ENCODE results near the gene LIN37.
A peak's percentile ranks its signal among the peaks of the same experiment; 100 is the strongest.

Gene LIN37

DNA sequence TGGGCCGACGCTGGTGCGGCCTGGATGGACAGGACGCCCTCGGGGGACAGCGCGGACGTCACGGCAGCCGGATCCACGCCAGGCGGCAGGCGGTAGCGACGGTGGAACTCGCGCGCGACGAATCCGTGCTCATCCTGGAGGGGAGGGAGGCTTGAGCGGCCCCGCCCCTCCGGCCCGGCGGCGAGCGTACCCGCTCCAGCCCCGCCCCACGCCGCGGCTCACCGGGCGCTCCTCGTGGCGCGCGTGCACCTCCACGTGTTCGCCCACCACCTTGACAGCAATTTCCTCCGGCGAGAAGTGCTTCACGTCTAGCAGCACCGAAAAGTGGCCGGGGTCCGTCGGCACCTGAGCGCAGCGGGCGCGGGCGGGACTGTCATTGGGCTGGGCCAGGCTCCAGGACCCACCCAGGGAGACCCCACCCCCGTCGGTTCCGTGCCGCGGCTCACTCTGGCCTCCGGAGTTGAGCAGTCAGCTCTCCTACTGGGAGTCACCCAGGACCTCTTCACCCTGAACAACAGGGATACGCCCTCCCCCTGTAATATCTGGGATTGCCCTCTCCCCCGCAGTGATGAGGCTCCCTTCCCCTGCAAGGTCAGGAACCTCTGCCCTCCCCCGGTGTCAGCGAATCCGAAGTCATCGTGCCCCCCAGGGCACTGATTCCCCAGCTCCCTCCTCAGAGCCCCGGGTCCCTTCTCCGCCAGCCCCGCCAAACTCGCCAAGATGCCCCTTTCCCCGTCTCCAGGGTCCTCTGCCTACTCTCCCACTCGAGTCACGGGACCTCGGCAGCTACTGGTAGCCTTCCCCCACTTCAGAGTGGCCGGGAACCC lies 7.4 kb downstream of the LIN37 start:
- Histone ChIP-seq H3K18ac (ENCODE audit: low read length) (peak overlapping the region; percentile 96), H3K4me1 (ENCODE audit: control insufficient read depth in 2 of 2, insufficient read depth in 1 of 2, low read depth in 1 of 2, low read length in 2 of 2) (peaks cover 12 to 24% of the 10 kb centered on the region in 2 donors), H3K36me3 (replicated peaks in 1 of 2; ENCODE audit: control insufficient read depth in 2 of 2, insufficient read depth in 2 of 2, low read length in 2 of 2) (peaks cover 15 to 45% of the 10 kb centered on the region in 2 donors), H2BK120ac (ENCODE audit: low read depth, low read length) (no peak overlapping the region), H3K9ac (ENCODE audit: low read depth, low read length, poor library complexity) (peak overlapping the region; percentile 86), H3K4me3 (ENCODE audit: low read length in 2 of 2) (peak overlapping the region in 1 of 2 donors; percentile 70), H2BK15ac (ENCODE audit: low read length) (peak overlapping the region; percentile 38), H3K9me3 (replicated peaks in 1 of 2; ENCODE audit: control insufficient read depth in 2 of 2, insufficient read depth in 1 of 2, low read depth in 1 of 2, low read length in 2 of 2) (no peaks in the 10 kb centered on the region), H4K91ac (ENCODE audit: low read depth, low read length, poor library complexity) (peak overlapping the region; percentile 43), H2BK12ac (ENCODE audit: low read length) (peak overlapping the region; percentile 84), H2AFZ (ENCODE audit: low read length) (no peak overlapping the region), H2BK5ac (ENCODE audit: low read length) (no peak overlapping the region), H3K23ac (ENCODE audit: low read depth, low read length, poor library complexity) (peak overlapping the region; percentile 73), H3K4me2 (ENCODE audit: insufficient read depth, low read length, poor library complexity, severe bottlenecking) (peak overlapping the region; percentile 49), H3K14ac (ENCODE audit: low read length) (peak overlapping the region; percentile 89), H4K8ac (ENCODE audit: low read depth, low read length) (peak overlapping the region; percentile 43), H3K4ac (ENCODE audit: low read length) (peak overlapping the region; percentile 37), H2AK5ac (ENCODE audit: low read depth, low read length) (peak overlapping the region; percentile 98), H3K79me1 (ENCODE audit: low read depth, low read length) (peaks cover 17% of the 10 kb centered on the region), H3K27me3 (ENCODE audit: control insufficient read depth in 3 of 3, insufficient read depth in 3 of 3, low read depth in 1 of 3, low read length in 3 of 3) (peaks cover 0 to 13% (median 3%) of the 10 kb centered on the region in 3 experiments), H3K27ac (replicated peaks; ENCODE audit: low read length) (no peak overlapping the region)
- WGBS, 2 donors (ENCODE audit: extremely low coverage in 2 of 2, insufficient read length in 2 of 2, insufficient replicate concordance in 1 of 2), result no CpG with 5 or more reads among the region's 74 CpGs
- DNase-seq (ENCODE audit: low spot score), result no peak

- H2AFZ ChIP-seq (ENCODE audit: low read length), result peak within 1 kb of the TSS; percentile 75
- peak within 1 kb of the TSS; percentile 75 for H2BK5ac ChIP-seq (ENCODE audit: low read length)
- H4K91ac ChIP-seq (ENCODE audit: low read depth, low read length, poor library complexity), result no peak within 1 kb of the TSS
- no peaks in the 10 kb centered on the region for H3K9me3 ChIP-seq (replicated peaks in 1 of 2; ENCODE audit: control insufficient read depth in 2 of 2, insufficient read depth in 1 of 2, low read depth in 1 of 2, low read length in 2 of 2)
- H3K27ac ChIP-seq (replicated peaks; ENCODE audit: low read length), result peak within 1 kb of the TSS; percentile 90
- H3K14ac ChIP-seq (ENCODE audit: low read length), result peak within 1 kb of the TSS; percentile 89
- peak within 1 kb of the TSS; percentile 80 for H3K23ac ChIP-seq (ENCODE audit: low read depth, low read length, poor library complexity)
- peak within 1 kb of the TSS; percentile 76 to 93 for H3K4me3 ChIP-seq (ENCODE audit: low read length in 2 of 2)
- DNase-seq (ENCODE audit: low spot score), result no peak
- peak within 1 kb of the TSS; percentile 99 for H2AK5ac ChIP-seq (ENCODE audit: low read depth, low read length)
- peaks cover 17% of the 10 kb centered on the region for H3K79me1 ChIP-seq (ENCODE audit: low read depth, low read length)
- peak within 1 kb of the TSS; percentile 81 for H3K9ac ChIP-seq (ENCODE audit: low read depth, low read length, poor library complexity)
- H2BK12ac ChIP-seq (ENCODE audit: low read length), result peak within 1 kb of the TSS; percentile 84
- peaks cover 18 to 52% of the 10 kb centered on the region in 2 donors for H3K36me3 ChIP-seq (replicated peaks in 1 of 2; ENCODE audit: control insufficient read depth in 2 of 2, insufficient read depth in 2 of 2, low read length in 2 of 2)
- H3K4ac ChIP-seq (ENCODE audit: low read length), result peak within 1 kb of the TSS; percentile 53
- peak within 1 kb of the TSS; percentile 96 for H3K18ac ChIP-seq (ENCODE audit: low read length)
- peaks cover 12 to 24% of the 10 kb centered on the region in 2 donors for H3K4me1 ChIP-seq (ENCODE audit: control insufficient read depth in 2 of 2, insufficient read depth in 1 of 2, low read depth in 1 of 2, low read length in 2 of 2)
- peak within 1 kb of the TSS; percentile 83 for H3K4me2 ChIP-seq (ENCODE audit: insufficient read depth, low read length, poor library complexity, severe bottlenecking)
- H4K8ac ChIP-seq (ENCODE audit: low read depth, low read length), result peak within 1 kb of the TSS; percentile 82
- peak within 1 kb of the TSS; percentile 97 for H2BK15ac ChIP-seq (ENCODE audit: low read length)
- WGBS, 2 donors (ENCODE audit: extremely low coverage in 2 of 2, insufficient read length in 2 of 2, insufficient replicate concordance in 1 of 2), result no CpG with 5 or more reads among the region's 52 CpGs
- H3K27me3 ChIP-seq (ENCODE audit: control insufficient read depth in 3 of 3, insufficient read depth in 3 of 3, low read depth in 1 of 3, low read length in 3 of 3), result peaks cover 0 to 13% (median 3%) of the 10 kb centered on the region in 3 experiments
- H2BK120ac ChIP-seq (ENCODE audit: low read depth, low read length), result peak within 1 kb of the TSS; percentile 72
Measured at GRCh38 chr19:35756377-35757230, 8.2 kb downstream of the LIN37 start, which contains the start of gene HSPB6. HSPB6 (minus strand) TSS chr19:35757029; CDS start chr19:35757008, 21 bp downstream.

GRCh38 chr19:35757231-35757748 lies 8.9 kb downstream of the LIN37 start:
- Histone ChIP-seq H3K4me2 (ENCODE audit: insufficient read depth, low read length, poor library complexity, severe bottlenecking) (peak overlapping the region; percentile 83), H3K79me1 (ENCODE audit: low read depth, low read length) (peaks cover 17% of the 10 kb centered on the region), H3K14ac (ENCODE audit: low read length) (peak overlapping the region; percentile 56), H2AK5ac (ENCODE audit: low read depth, low read length) (peak overlapping the region; percentile 99), H3K9ac (ENCODE audit: low read depth, low read length, poor library complexity) (peak overlapping the region; percentile 81), H4K91ac (ENCODE audit: low read depth, low read length, poor library complexity) (no peak overlapping the region), H3K27ac (replicated peaks; ENCODE audit: low read length) (peak overlapping the region; percentile 90), H2BK5ac (ENCODE audit: low read length) (peak overlapping the region; percentile 75), H4K8ac (ENCODE audit: low read depth, low read length) (peak overlapping the region; percentile 82), H3K18ac (ENCODE audit: low read length) (peak overlapping the region; percentile 74), H3K4me3 (ENCODE audit: low read length in 2 of 2) (peak overlapping the region; percentile 76 to 93), H2AFZ (ENCODE audit: low read length) (peak overlapping the region; percentile 75), H2BK12ac (ENCODE audit: low read length) (peak overlapping the region; percentile 58), H3K27me3 (ENCODE audit: control insufficient read depth in 3 of 3, insufficient read depth in 3 of 3, low read depth in 1 of 3, low read length in 3 of 3) (peaks cover 0 to 13% (median 3%) of the 10 kb centered on the region in 3 experiments), H3K4ac (ENCODE audit: low read length) (peak overlapping the region; percentile 53), H3K4me1 (ENCODE audit: control insufficient read depth in 2 of 2, insufficient read depth in 1 of 2, low read depth in 1 of 2, low read length in 2 of 2) (peaks cover 12 to 24% of the 10 kb centered on the region in 2 donors), H3K36me3 (replicated peaks in 1 of 2; ENCODE audit: control insufficient read depth in 2 of 2, insufficient read depth in 2 of 2, low read length in 2 of 2) (peaks cover 25 to 53% of the 10 kb centered on the region in 2 donors), H3K9me3 (replicated peaks in 1 of 2; ENCODE audit: control insufficient read depth in 2 of 2, insufficient read depth in 1 of 2, low read depth in 1 of 2, low read length in 2 of 2) (no peaks in the 10 kb centered on the region), H2BK120ac (ENCODE audit: low read depth, low read length) (peak overlapping the region; percentile 72), H2BK15ac (ENCODE audit: low read length) (peak overlapping the region; percentile 97), H3K23ac (ENCODE audit: low read depth, low read length, poor library complexity) (peak overlapping the region; percentile 65)
- WGBS, 2 donors (ENCODE audit: extremely low coverage in 2 of 2, insufficient read length in 2 of 2, insufficient replicate concordance in 1 of 2), result no CpG with 5 or more reads among the region's 19 CpGs
- DNase-seq (ENCODE audit: low spot score), result no peak
